Liver (tissue), 3 donors: ENCODE measurements around the gene CCSER2.

ENCODE experiments used
- CTCF ChIP-seq: fragments of 150-350 bp; IDR thresholded peaks from 2 replicates; pipeline ENCODE4 v1.5.1; 2017; ENCODE audit warnings: improper control_type of control experiment, low read depth, low read length; ENCODE audit not compliant: missing input control
- EGR1 ChIP-seq, 2 donors: IDR thresholded peaks; 2 replicates each; pipeline ENCODE4 v1.6.1; 2016 to 2018; ENCODE audit warnings: antibody characterized with exemption in 2 of 2, low read depth in 2 of 2
- FOXA1 ChIP-seq: IDR thresholded peaks from 2 replicates; pipeline ENCODE4 v1.6.1; 2016; ENCODE audit warnings: antibody characterized with exemption
- FOXA2 ChIP-seq: IDR thresholded peaks from 2 replicates; pipeline ENCODE4 v1.6.1; 2016; ENCODE audit warnings: antibody characterized with exemption
- GABPA ChIP-seq, 2 donors: IDR thresholded peaks in 1 of 2; conservative IDR thresholded peaks in 1 of 2; 2 replicates each; pipeline ENCODE4 v1.6.1; 2016; ENCODE audit warnings: antibody characterized with exemption in 2 of 2, mild to moderate bottlenecking in 1 of 2, moderate library complexity in 1 of 2
- RXRA ChIP-seq, 2 donors: IDR thresholded peaks; 2 replicates each; pipeline ENCODE4 v1.6.1; 2017 to 2018; ENCODE audit warnings: antibody characterized with exemption in 2 of 2, mild to moderate bottlenecking in 1 of 2
- TAF1 ChIP-seq: conservative IDR thresholded peaks from 2 replicates; pipeline ENCODE4 v1.6.1; 2016; ENCODE audit warnings: antibody characterized with exemption, mild to moderate bottlenecking
- YY1 ChIP-seq: IDR thresholded peaks from 2 replicates; pipeline ENCODE4 v1.6.1; 2016; ENCODE audit warnings: antibody characterized with exemption, mild to moderate bottlenecking
- donor health status: healthy.
- donor health status: healthy.

GRCh38 chr10:84543948-84544347 is 215.6 kb downstream of the CCSER2 start:
- TF ChIP-seq CTCF: no peak
- TF ChIP-seq FOXA2: no peak
- no peak for TF ChIP-seq EGR1 (IDR thresholded peaks at IDR 0.05; ENCODE audit: low read depth in 2 of 2)
- no peak for TF ChIP-seq GABPA (IDR thresholded peaks at IDR 0.05 in 1 of 2, conservative IDR thresholded peaks at IDR 0.05 in 1 of 2)
- TF ChIP-seq FOXA1: no peak
- no peak for TF ChIP-seq YY1
- no peak for TF ChIP-seq RXRA (IDR thresholded peaks at IDR 0.05)
- no peak for TF ChIP-seq TAF1
